HG02588 (cell line): ENCODE data around the gene MISP3.

Experiments
- ATAC-seq: cut with Tn5 transposase; IDR thresholded peaks from one replicate; pipeline ENCODE4 v1.9.1; 2021; ENCODE audit warnings: mild to moderate bottlenecking, moderate library complexity; ENCODE audit not compliant: unreplicated experiment

MISP3 gene

GRCh38 chr19:14053032-14053431, 19.6 kb upstream of the MISP3 start:
- no peak for ATAC-seq

GRCh38 chr19:14053500-14053899, 19.1 kb upstream of the MISP3 start:
- ATAC-seq: no peak

GRCh38 chr19:14054099-14054498, 18.5 kb upstream of the MISP3 start:
- ATAC-seq: no peak

GRCh38 chr19:14054721-14055120, 17.9 kb upstream of the MISP3 start:
- ATAC-seq: no peak

GRCh38 chr19:14055396-14055795, 17.2 kb upstream of the MISP3 start:
- no peak for ATAC-seq

GRCh38 chr19:14056069-14056666, 16.4 kb upstream of the MISP3 start:
- ATAC-seq: no peak

- ATAC-seq: no peak
Measured at GRCh38 chr19:14056741-14057356, 15.7 kb upstream of the MISP3 start.

- no peak for ATAC-seq
Measured at GRCh38 chr19:14058182-14059092, 14.1 kb upstream of the MISP3 start.

GRCh38 chr19:14059093-14059480, 13.5 kb upstream of the MISP3 start:
- ATAC-seq: no peak

- ATAC-seq: no peak
Measured at GRCh38 chr19:14059652-14060155, 12.9 kb upstream of the MISP3 start.

- no peak for ATAC-seq
Measured at GRCh38 chr19:14061081-14061749, 11.4 kb upstream of the MISP3 start.

- no peak for ATAC-seq
Measured at GRCh38 chr19:14061751-14062557, 10.6 kb upstream of the MISP3 start, which contains the start of gene PALM3. Gene PALM3, minus strand, starts transcription at chr19:14062076. Its CDS starts 96 bp downstream, at chr19:14061980.

- no peak for ATAC-seq
Measured at GRCh38 chr19:14062558-14062855, 10.1 kb upstream of the MISP3 start.

GRCh38 chr19:14063105-14063504, 9.5 kb upstream of the MISP3 start:
- no peak for ATAC-seq

GRCh38 chr19:14066134-14066533, 6.5 kb upstream of the MISP3 start:
- no peak for ATAC-seq

- ATAC-seq: no peak
Measured at GRCh38 chr19:14070268-14071050, 2.1 kb upstream of the MISP3 start.

- ATAC-seq: peak; percentile 42
Measured at GRCh38 chr19:14073261-14073924, 807 bp downstream of the MISP3 start.

- no peak for ATAC-seq
Measured at GRCh38 chr19:14073925-14074838, 1.6 kb downstream of the MISP3 start.
